SK-N-SH treated with all-trans-retinoic acid at 6 μM for 48 hours (cell line): ENCODE results near the gene ADAMTS6.
"Not testable (repeated sequence)": the region's sequence is repeated elsewhere in the genome, so short reads cannot be mapped to it uniquely, and the experiment has no call there.

Source experiments
- ATAC-seq: fragments of 200-7000 bp; cut with Tn5 transposase; 3 replicates; pipeline ENCODE4 v1.9.1; 2020; ENCODE audit warnings: mild to moderate bottlenecking, moderate library complexity
- ARNTL ChIP-seq: fragments of 450-650 bp; formaldehyde crosslinking; IDR thresholded peaks from 2 replicates; pipeline ENCODE4 v1.5.0; 2020; ENCODE audit warnings: low read depth, mild to moderate bottlenecking, moderate library complexity, borderline replicate concordance
- BACH2 ChIP-seq: fragments of 250-450 bp; sonication (Bioruptor Pico); IDR thresholded peaks from 2 replicates; pipeline ENCODE4 v1.9.0; 2021; ENCODE audit warnings: mild to moderate bottlenecking, borderline replicate concordance
- CREB5 ChIP-seq: fragments of 250-450 bp; sonication (Bioruptor Pico); IDR thresholded peaks from 2 replicates; pipeline ENCODE4 v1.5.1; 2020; ENCODE audit warnings: low read depth, mild to moderate bottlenecking, moderate library complexity
- CSDC2 ChIP-seq: fragments of 250-450 bp; sonication (Bioruptor Pico); IDR thresholded peaks from 2 replicates; pipeline ENCODE4 v1.5.0; 2020; ENCODE audit warnings: mild to moderate bottlenecking, moderate library complexity
- ESRRG ChIP-seq: fragments of 250-450 bp; sonication (Bioruptor Pico); IDR thresholded peaks from 2 replicates; pipeline ENCODE4 v1.6.1; 2021; ENCODE audit warnings: mild to moderate bottlenecking
- GLIS3 ChIP-seq: fragments of 250-450 bp; sonication (Bioruptor Pico); IDR thresholded peaks from 2 replicates; pipeline ENCODE4 v1.5.0; 2020; ENCODE audit warnings: mild to moderate bottlenecking, moderate library complexity
- ISL1 ChIP-seq: fragments of 250-450 bp; sonication (Bioruptor Pico); IDR thresholded peaks from 2 replicates; pipeline ENCODE4 v2.1.2; 2022; ENCODE audit warnings: mild to moderate bottlenecking, moderate library complexity
- OSR1 ChIP-seq: fragments of 250-450 bp; sonication (Bioruptor Pico); IDR thresholded peaks from 2 replicates; pipeline ENCODE4 v1.8.0; 2022; ENCODE audit warnings: moderate library complexity, mild to moderate bottlenecking, inconsistent platforms
- PATZ1 ChIP-seq: fragments of 250-450 bp; sonication (Bioruptor Pico); IDR thresholded peaks from 2 replicates; pipeline ENCODE4 v1.8.0; 2020; ENCODE audit warnings: mild to moderate bottlenecking, moderate library complexity, borderline replicate concordance
- POU6F1 ChIP-seq: fragments of 250-450 bp; sonication (Bioruptor Pico); IDR thresholded peaks from 2 replicates; pipeline ENCODE4 v1.8.0; 2021; ENCODE audit warnings: low read depth, mild to moderate bottlenecking, moderate library complexity, borderline replicate concordance
- RARB ChIP-seq: fragments of 250-450 bp; sonication (Bioruptor Pico); IDR thresholded peaks from 2 replicates; pipeline ENCODE4 v1.8.0; 2021; ENCODE audit warnings: mild to moderate bottlenecking, moderate library complexity
- TCF4 ChIP-seq: fragments of 250-450 bp; sonication (Bioruptor Pico); IDR thresholded peaks from 2 replicates; pipeline ENCODE4 v1.8.0; 2021; ENCODE audit warnings: mild to moderate bottlenecking, moderate library complexity, borderline replicate concordance
- TOX ChIP-seq: fragments of 250-450 bp; sonication (Bioruptor Pico); IDR thresholded peaks from 2 replicates; pipeline ENCODE4 v1.8.0; 2021; ENCODE audit warnings: mild to moderate bottlenecking, moderate library complexity, borderline replicate concordance
- TSHZ2 ChIP-seq: fragments of 250-450 bp; sonication (Bioruptor Pico); IDR thresholded peaks from 2 replicates; pipeline ENCODE4 v1.5.0; 2020; ENCODE audit warnings: mild to moderate bottlenecking, moderate library complexity
- ZC3H10 ChIP-seq: fragments of 250-450 bp; sonication (Bioruptor Pico); IDR thresholded peaks from 2 replicates; pipeline ENCODE4 v1.5.1; 2021; ENCODE audit warnings: mild to moderate bottlenecking, moderate library complexity
- ZFP3 ChIP-seq: fragments of 250-450 bp; sonication (Bioruptor Pico); IDR thresholded peaks from 2 replicates; pipeline ENCODE4 v1.5.0; 2020; ENCODE audit warnings: mild to moderate bottlenecking, moderate library complexity
- ZFP30 ChIP-seq: fragments of 450-650 bp; formaldehyde crosslinking; IDR thresholded peaks from 2 replicates; pipeline ENCODE4 v1.5.0; 2022; ENCODE audit warnings: mild to moderate bottlenecking, moderate library complexity
- ZNF565 ChIP-seq: fragments of 450-650 bp; formaldehyde crosslinking; conservative IDR thresholded peaks from 2 replicates; pipeline ENCODE4 v1.5.0; 2020; ENCODE audit warnings: low read depth, mild to moderate bottlenecking, moderate library complexity
- ZNF70 ChIP-seq: fragments of 450-650 bp; formaldehyde crosslinking; IDR thresholded peaks from 2 replicates; pipeline ENCODE4 v1.5.0; 2020; ENCODE audit warnings: mild to moderate bottlenecking, moderate library complexity
- ZNF8 ChIP-seq: fragments of 450-650 bp; formaldehyde crosslinking; IDR thresholded peaks from 2 replicates; pipeline ENCODE4 v1.5.0; 2020; ENCODE audit warnings: mild to moderate bottlenecking, moderate library complexity

The ADAMTS6 gene

DNA sequence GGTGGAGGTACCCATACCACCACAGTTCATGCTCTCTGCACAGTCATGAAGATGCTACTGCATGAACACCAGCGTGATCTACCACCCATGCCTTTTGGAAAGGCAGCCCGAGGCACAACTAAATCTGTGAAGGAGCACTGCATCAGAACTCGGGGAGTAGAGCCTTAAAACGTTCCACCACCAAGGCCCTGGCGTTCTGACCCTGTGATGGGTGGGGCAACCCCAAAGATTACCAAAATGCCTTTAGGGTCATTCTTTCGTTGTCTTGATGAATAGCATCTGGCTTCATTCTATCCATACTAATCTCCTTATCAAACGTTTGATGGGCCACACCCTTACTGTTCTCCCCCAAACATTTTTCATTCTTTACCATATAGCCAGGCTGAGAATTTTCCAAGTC, 97.9 kb downstream of the ADAMTS6 start:
- ATAC-seq, result no peak
- TF ChIP-seq ZNF70 (CRISPR knock-in tag) (no peak), BACH2 (no peak), ZNF565 (CRISPR knock-in tag) (no peak), ESRRG (CRISPR knock-in tag) (no peak), TOX (CRISPR knock-in tag) (no peak), TCF4 (CRISPR knock-in tag) (no peak), TSHZ2 (CRISPR knock-in tag) (no peak), OSR1 (CRISPR knock-in tag) (no peak), ZFP30 (CRISPR knock-in tag) (no peak), RARB (CRISPR knock-in tag) (no peak), ISL1 (no peak), GLIS3 (CRISPR knock-in tag) (no peak), CREB5 (CRISPR knock-in tag) (no peak), ZC3H10 (no peak)
- TF ChIP-seq, all 23 proteins: peak for 0

DNA sequence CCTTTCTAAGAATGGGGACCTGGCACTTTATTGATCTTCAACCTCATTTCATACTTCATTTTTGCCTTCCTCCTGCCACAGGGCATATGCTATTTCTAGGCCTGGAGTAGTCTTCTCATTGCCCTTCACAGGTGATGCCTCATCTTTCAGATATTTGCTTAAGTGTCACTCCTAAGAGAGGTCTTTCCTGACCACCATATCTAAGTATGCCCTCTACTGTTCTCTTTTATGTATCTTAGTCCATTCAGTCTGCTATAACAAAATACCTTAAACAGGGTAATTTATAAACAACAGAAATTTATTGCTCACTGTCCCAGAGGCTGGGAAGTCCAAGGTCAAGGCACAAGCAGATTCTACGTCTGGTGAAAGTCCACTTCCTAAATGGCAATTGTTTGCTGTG, 99.1 kb downstream of the ADAMTS6 start:
- no peak for TF ChIP-seq POU6F1 (CRISPR knock-in tag)
- TF ChIP-seq CSDC2 (CRISPR knock-in tag), result no peak
- TF ChIP-seq ISL1, result no peak
- no peak for TF ChIP-seq CREB5 (CRISPR knock-in tag)
- no peak for TF ChIP-seq TCF4 (CRISPR knock-in tag)
- TF ChIP-seq ZC3H10, result no peak
- no peak for TF ChIP-seq OSR1 (CRISPR knock-in tag)
- TF ChIP-seq RARB (CRISPR knock-in tag), result no peak
- no peak for TF ChIP-seq ZNF565 (CRISPR knock-in tag)
- TF ChIP-seq GLIS3 (CRISPR knock-in tag), result no peak
- TF ChIP-seq ESRRG (CRISPR knock-in tag), result no peak
- no peak for TF ChIP-seq ZNF8 (CRISPR knock-in tag)
- TF ChIP-seq ZFP3 (CRISPR knock-in tag), result no peak
- no peak for TF ChIP-seq ZNF70 (CRISPR knock-in tag)
- no peak for TF ChIP-seq PATZ1 (CRISPR knock-in tag)
- TF ChIP-seq ARNTL (CRISPR knock-in tag), result no peak
- TF ChIP-seq BACH2, result no peak
- no peak for TF ChIP-seq TSHZ2 (CRISPR knock-in tag)
- TF ChIP-seq ZFP30 (CRISPR knock-in tag), result no peak
- no peak for TF ChIP-seq TOX (CRISPR knock-in tag)

GRCh38 chr5:65370505-65370904, 111.2 kb downstream of the ADAMTS6 start:
- ATAC-seq, result not testable (repeated sequence)

More for the DNA sequence above, 99.1 kb downstream of the ADAMTS6 start:
- no peak for ATAC-seq
